ENCODE results near the gene ZBED6. TPM values are rescaled to one million over a fixed set of nuclear protein-coding genes. Genes with fewer than 3 reads are reported as not detected.

Gene ZBED6
- total RNA-seq, 1 experiment from 2014 or later = 13.4 TPM

DNA sequence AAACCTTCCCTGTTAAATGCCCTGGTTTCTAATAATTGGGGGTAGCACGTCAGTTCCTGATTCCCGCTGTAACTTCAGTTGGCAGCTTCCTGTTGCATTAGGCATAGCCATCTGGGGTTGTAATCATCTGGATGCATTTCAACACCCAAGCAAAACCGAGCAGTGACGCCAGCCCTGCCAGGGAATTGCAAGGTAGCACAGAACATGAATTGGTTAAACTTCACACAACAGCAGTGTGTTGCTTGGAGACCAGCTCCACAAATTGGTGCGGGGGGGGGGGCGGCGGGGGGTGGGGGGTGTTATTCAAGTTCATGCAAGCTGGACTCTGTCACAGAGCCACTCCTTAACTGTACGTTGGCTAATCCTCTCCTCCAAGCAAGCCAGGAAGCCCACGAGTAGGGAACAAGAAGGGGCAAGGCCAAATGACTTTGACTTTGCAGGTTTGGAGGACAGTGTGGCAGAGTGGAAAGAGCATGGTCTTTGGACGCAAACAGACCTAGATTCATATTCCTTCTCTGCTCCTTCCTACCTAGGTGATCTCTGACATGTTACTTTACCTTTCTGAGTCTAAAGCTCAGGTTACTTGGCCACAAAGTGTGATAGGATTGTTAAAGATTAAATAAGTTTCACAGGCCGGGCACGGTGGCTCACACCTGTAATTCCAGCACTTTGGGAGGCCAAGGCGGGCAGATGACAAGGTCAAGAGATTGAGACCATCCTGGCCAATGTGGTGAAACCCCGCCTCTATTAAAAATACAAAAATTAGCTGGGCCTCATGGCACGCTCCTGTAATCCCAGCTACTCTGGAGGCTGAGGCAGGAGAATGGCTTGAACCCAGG is 25.7 kb upstream of the ZBED6 start:
- DNase-seq (ENCODE audit: low spot score) = no peak
- TF ChIP-seq ATF6 (CRISPR knock-in tag; IDR thresholded peaks at IDR 0.05) (no peak), GABPB1 (CRISPR knock-in tag; IDR thresholded peaks at IDR 0.05) (peak; percentile 84)
- Mint-ChIP-seq H3K27me3 (ENCODE audit: low read depth) (no peaks in the 10 kb centered on the region), H3K27ac (no peak overlapping the region), H3K36me3 (no peaks in the 10 kb centered on the region), H3K4me1 (peaks cover 9% of the 10 kb centered on the region), H3K4me3 (no peak overlapping the region), H3K9me3 (no peaks in the 10 kb centered on the region)
- ChIA-PET POLR2A (no interaction called here), CTCF (no interaction called here)
- ATAC-seq = no peak

GRCh38 chr1:203771901-203772301 is 23.5 kb upstream of the ZBED6 start:
- no peak overlapping the region for H3K4me3 Mint-ChIP-seq
- H3K27ac Mint-ChIP-seq = no peak overlapping the region; the same call in 1 of the 2 replicates
- POLR2A ChIA-PET = no interaction called here
- CTCF ChIA-PET = no interaction called here
- ATAC-seq = no peak
- H3K9me3 Mint-ChIP-seq = no peaks in the 10 kb centered on the region
- TF ChIP-seq RELA (CRISPR knock-in tag; IDR thresholded peaks at IDR 0.05; ENCODE audit: borderline replicate concordance) (no peak), ZBTB21 (CRISPR knock-in tag; IDR thresholded peaks at IDR 0.05; ENCODE audit: borderline replicate concordance) (no peak), MYBL2 (CRISPR knock-in tag; IDR thresholded peaks at IDR 0.05) (no peak), ZBTB43 (CRISPR knock-in tag; IDR thresholded peaks at IDR 0.05) (no peak), FOXP4 (CRISPR knock-in tag; IDR thresholded peaks at IDR 0.05) (no peak), CREB1 (CRISPR knock-in tag; IDR thresholded peaks at IDR 0.05) (no peak), ATF6 (CRISPR knock-in tag; IDR thresholded peaks at IDR 0.05) (no peak), EMX1 (CRISPR knock-in tag; IDR thresholded peaks at IDR 0.05) (no peak), OVOL2 (CRISPR knock-in tag; IDR thresholded peaks at IDR 0.05; ENCODE audit: borderline replicate concordance) (no peak), CBFB (CRISPR knock-in tag; IDR thresholded peaks at IDR 0.05; ENCODE audit: low read depth) (no peak), GRHL2 (CRISPR knock-in tag; IDR thresholded peaks at IDR 0.05; ENCODE audit: insufficient replicate concordance, severe bottlenecking) (no peak), MAX (CRISPR knock-in tag; IDR thresholded peaks at IDR 0.05) (no peak), KAT7 (CRISPR knock-in tag; IDR thresholded peaks at IDR 0.05; ENCODE audit: borderline replicate concordance) (no peak), ZNF671 (CRISPR knock-in tag; IDR thresholded peaks at IDR 0.05) (no peak)
- TF ChIP-seq, protein P1, sequence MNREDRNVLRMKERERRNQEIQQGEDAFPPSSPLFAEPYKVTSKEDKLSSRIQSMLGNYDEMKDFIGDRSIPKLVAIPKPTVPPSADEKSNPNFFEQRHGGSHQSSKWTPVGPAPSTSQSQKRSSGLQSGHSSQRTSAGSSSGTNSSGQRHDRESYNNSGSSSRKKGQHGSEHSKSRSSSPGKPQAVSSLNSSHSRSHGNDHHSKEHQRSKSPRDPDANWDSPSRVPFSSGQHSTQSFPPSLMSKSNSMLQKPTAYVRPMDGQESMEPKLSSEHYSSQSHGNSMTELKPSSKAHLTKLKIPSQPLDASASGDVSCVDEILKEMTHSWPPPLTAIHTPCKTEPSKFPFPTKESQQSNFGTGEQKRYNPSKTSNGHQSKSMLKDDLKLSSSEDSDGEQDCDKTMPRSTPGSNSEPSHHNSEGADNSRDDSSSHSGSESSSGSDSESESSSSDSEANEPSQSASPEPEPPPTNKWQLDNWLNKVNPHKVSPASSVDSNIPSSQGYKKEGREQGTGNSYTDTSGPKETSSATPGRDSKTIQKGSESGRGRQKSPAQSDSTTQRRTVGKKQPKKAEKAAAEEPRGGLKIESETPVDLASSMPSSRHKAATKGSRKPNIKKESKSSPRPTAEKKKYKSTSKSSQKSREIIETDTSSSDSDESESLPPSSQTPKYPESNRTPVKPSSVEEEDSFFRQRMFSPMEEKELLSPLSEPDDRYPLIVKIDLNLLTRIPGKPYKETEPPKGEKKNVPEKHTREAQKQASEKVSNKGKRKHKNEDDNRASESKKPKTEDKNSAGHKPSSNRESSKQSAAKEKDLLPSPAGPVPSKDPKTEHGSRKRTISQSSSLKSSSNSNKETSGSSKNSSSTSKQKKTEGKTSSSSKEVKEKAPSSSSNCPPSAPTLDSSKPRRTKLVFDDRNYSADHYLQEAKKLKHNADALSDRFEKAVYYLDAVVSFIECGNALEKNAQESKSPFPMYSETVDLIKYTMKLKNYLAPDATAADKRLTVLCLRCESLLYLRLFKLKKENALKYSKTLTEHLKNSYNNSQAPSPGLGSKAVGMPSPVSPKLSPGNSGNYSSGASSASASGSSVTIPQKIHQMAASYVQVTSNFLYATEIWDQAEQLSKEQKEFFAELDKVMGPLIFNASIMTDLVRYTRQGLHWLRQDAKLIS (CRISPR knock-in tag; IDR thresholded peaks at IDR 0.05; ENCODE audit: borderline replicate concordance) = no peak
- TF ChIP-seq, protein P2, sequence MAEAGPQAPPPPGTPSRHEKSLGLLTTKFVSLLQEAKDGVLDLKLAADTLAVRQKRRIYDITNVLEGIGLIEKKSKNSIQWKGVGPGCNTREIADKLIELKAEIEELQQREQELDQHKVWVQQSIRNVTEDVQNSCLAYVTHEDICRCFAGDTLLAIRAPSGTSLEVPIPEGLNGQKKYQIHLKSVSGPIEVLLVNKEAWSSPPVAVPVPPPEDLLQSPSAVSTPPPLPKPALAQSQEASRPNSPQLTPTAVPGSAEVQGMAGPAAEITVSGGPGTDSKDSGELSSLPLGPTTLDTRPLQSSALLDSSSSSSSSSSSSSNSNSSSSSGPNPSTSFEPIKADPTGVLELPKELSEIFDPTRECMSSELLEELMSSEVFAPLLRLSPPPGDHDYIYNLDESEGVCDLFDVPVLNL (CRISPR knock-in tag; IDR thresholded peaks at IDR 0.05; ENCODE audit: borderline replicate concordance, low read depth) = no peak
- no peaks in the 10 kb centered on the region for H3K36me3 Mint-ChIP-seq
- DNase-seq (ENCODE audit: low spot score) = no peak
- H3K27me3 Mint-ChIP-seq (ENCODE audit: low read depth) = no peaks in the 10 kb centered on the region
- peaks cover 9% of the 10 kb centered on the region for H3K4me1 Mint-ChIP-seq

Measured in WTC11 (cell line).